Nephron progenitor cell (in vitro differentiated cells): Measurements from ENCODE around the gene CCDC87.
"Not testable (repeated sequence)": the region's sequence is repeated elsewhere in the genome, so short reads cannot be mapped to it uniquely, and the experiment has no call there.

Source experiments
- DNase-seq: peaks from one replicate; pipeline ENCODE4 v3.0.0; 2021
- H3K27ac Mint-ChIP-seq: 2 replicates; pipeline ENCODE4 v1.8.0; 2021; ENCODE audit warnings: mild to moderate bottlenecking, moderate library complexity, mixed read lengths
- H3K27me3 Mint-ChIP-seq: 2 replicates; pipeline ENCODE4 v1.8.0; 2021; ENCODE audit warnings: mild to moderate bottlenecking, low read depth, mixed read lengths; ENCODE audit not compliant: poor library complexity
- H3K36me3 Mint-ChIP-seq: 2 replicates; pipeline ENCODE4 v1.8.0; 2021; ENCODE audit warnings: low read depth, mixed read lengths
- H3K4me1 Mint-ChIP-seq: 2 replicates; pipeline ENCODE4 v1.8.0; 2021; ENCODE audit warnings: mixed read lengths
- H3K4me3 Mint-ChIP-seq: 2 replicates; pipeline ENCODE4 v1.8.0; 2021; ENCODE audit warnings: mild to moderate bottlenecking, moderate library complexity, mixed read lengths
- H3K9me3 Mint-ChIP-seq: 2 replicates; pipeline ENCODE4 v1.8.0; 2021; ENCODE audit warnings: mild to moderate bottlenecking, moderate library complexity, mixed read lengths
- TF ChIP-seq, protein P1 (sequence below): fragments of 200-600 bp; sonication (generic); IDR thresholded peaks from 2 replicates; pipeline ENCODE4 v1.5.0; 2021; ENCODE audit warnings: antibody characterized with exemption

CCDC87 gene

DNA sequence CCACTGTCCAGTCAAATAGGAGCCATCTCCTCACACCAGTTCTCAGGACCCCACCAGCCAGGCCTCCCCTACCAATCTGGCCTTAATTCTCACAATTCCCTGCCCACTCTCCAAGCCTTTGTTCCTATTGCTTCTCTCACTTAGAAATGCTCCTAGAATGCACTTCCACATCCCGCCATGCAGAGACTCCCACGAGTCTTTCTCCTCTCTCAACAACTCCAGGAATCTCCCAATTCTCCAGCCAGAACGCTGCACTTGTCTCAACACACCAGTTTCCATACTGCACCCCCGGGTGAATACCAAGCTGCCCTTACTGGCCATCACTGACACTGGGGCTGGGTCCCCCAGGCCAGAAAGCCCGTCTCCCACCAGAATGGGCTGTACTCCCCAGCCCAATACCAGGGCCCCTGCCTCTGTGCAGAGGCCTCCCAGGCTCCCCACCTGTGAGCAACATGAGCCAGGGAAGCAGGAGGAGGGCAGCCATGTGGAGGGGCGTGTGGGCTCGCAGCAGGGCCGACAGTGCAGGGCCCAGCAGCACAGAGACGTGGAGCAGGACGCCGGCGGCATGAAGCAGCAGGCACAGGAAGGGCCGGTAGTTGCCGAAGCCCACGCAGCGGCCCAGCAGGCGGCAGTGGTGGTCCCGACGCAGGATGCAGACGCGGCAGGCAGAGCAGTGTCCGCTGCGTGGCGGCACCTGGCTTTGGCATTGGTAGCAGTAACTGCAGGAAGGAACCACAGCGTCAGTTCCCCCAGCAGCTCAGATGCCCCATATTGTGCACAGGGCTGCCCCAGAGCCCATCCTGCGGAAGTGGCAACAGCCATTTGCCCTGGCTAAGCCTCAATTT is 49.4 kb downstream of the CCDC87 start:
- TF ChIP-seq, protein P1, sequence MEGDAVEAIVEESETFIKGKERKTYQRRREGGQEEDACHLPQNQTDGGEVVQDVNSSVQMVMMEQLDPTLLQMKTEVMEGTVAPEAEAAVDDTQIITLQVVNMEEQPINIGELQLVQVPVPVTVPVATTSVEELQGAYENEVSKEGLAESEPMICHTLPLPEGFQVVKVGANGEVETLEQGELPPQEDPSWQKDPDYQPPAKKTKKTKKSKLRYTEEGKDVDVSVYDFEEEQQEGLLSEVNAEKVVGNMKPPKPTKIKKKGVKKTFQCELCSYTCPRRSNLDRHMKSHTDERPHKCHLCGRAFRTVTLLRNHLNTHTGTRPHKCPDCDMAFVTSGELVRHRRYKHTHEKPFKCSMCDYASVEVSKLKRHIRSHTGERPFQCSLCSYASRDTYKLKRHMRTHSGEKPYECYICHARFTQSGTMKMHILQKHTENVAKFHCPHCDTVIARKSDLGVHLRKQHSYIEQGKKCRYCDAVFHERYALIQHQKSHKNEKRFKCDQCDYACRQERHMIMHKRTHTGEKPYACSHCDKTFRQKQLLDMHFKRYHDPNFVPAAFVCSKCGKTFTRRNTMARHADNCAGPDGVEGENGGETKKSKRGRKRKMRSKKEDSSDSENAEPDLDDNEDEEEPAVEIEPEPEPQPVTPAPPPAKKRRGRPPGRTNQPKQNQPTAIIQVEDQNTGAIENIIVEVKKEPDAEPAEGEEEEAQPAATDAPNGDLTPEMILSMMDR: peak; percentile 36

DNA sequence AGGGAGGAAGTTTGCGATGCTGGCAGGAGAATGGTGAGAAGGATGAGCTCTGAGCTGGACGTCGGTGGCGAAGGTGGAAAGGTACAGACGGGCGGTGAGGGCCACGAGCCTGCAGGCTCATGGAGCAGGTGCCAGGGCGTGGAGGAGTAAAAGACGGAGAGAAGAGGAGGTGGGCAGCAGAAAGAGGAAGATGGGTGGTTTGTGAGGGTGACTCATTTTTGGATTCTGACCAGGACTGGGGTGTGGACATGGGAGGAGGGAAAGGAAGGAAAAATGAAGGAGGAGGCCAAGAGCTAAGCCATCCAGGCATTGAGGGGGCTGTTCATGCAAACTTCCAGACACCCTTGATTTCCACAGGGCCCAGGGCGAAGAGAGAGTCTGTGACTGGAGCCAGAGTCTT is 50.5 kb downstream of the CCDC87 start:
- Mint-ChIP-seq H3K27me3 (peaks cover 3% of the 10 kb centered on the region), H3K4me1 (peaks cover 62% of the 10 kb centered on the region), H3K36me3 (peaks cover 16% of the 10 kb centered on the region), H3K9me3 (no peaks in the 10 kb centered on the region), H3K4me3 (peak overlapping the region; percentile 39), H3K27ac (peak overlapping the region; percentile 61)
- TF ChIP-seq, protein P1: no peak
- no peak for DNase-seq

More for the DNA sequence above, 49.4 kb downstream of the CCDC87 start:
- H3K36me3 Mint-ChIP-seq: peaks cover 11% of the 10 kb centered on the region
- peaks cover 71% of the 10 kb centered on the region for H3K4me1 Mint-ChIP-seq
- peaks cover 3% of the 10 kb centered on the region for H3K27me3 Mint-ChIP-seq
- H3K9me3 Mint-ChIP-seq: no peaks in the 10 kb centered on the region
- DNase-seq: peak; percentile 70
- peak overlapping the region; percentile 61 for H3K27ac Mint-ChIP-seq
- peak overlapping the region; percentile 68 for H3K4me3 Mint-ChIP-seq

DNA sequence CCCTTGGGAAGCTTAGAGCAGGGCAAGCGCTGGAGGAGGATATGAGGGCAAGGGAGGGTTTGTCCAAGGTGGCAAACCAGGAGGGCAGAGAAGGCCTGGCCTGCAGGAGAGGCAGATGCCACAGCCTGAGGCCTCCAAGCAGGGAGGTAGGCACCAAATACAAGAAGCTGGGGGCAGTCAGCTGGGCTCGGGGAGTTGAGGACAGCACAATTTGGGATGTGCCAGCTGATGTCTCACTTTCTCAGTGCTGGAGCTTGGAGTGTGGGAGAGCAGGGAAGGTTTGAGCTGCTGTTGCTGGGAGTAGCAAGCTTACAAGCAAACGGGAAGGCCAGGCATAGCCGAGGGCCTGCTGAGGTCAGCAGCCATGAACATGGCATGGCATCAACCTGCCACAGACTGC is 51.0 kb downstream of the CCDC87 start:
- Mint-ChIP-seq H3K4me1 (peaks cover 58% of the 10 kb centered on the region), H3K4me3 (peak overlapping the region; percentile 60)

DNA sequence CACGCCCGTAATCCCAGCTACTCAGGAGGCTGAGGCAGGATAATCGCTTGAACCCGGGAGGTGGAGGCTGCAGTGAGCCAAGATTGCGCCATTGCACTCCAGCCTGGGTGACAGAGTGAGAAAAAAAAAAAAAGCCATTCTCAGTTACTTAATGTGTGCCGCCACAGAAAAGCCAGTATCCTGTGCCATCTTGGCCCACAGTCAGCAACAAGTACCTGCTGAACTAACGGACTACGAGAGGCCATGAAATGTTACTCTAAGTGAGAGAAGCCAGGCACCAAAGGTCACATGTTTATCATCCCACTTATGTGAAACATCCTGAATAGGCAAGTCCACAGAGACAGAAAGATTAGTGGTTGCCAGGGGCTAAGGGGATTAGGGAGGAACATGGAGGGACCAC is 52.3 kb downstream of the CCDC87 start:
- H3K27me3 Mint-ChIP-seq, H3K9me3 Mint-ChIP-seq, DNase-seq, H3K27ac Mint-ChIP-seq, H3K4me3 Mint-ChIP-seq: not testable (repeated sequence)
- Mint-ChIP-seq H3K36me3 (peaks cover 34% of the 10 kb centered on the region), H3K4me1 (peaks cover 52% of the 10 kb centered on the region)

More for the DNA sequence above, 51.0 kb downstream of the CCDC87 start:
- H3K27me3 Mint-ChIP-seq: peaks cover 3% of the 10 kb centered on the region
- H3K36me3 Mint-ChIP-seq: peaks cover 21% of the 10 kb centered on the region
- peak overlapping the region; percentile 83 for H3K27ac Mint-ChIP-seq
- no peak for DNase-seq
- H3K9me3 Mint-ChIP-seq: no peaks in the 10 kb centered on the region
- TF ChIP-seq, protein P1: no peak
